ENCODE results near the gene TENT5C.

GRCh38 chr1:117590273-117590925 lies 15.4 kb upstream of the TENT5C start:
- TF ChIP-seq CTCF (IDR thresholded peaks at IDR 0.05) (no peak), POLR2A (IDR thresholded peaks at IDR 0.05) (no peak)
